ENCODE data around the gene TTBK2.

TTBK2 gene

GRCh38 chr15:42929306-42929848, 8.8 kb upstream of the TTBK2 start:
- no peak overlapping the region for H3K4me3 ChIP-seq (replicated peaks; ENCODE audit: low read depth, low read length)
- TF ChIP-seq, protein P1, sequence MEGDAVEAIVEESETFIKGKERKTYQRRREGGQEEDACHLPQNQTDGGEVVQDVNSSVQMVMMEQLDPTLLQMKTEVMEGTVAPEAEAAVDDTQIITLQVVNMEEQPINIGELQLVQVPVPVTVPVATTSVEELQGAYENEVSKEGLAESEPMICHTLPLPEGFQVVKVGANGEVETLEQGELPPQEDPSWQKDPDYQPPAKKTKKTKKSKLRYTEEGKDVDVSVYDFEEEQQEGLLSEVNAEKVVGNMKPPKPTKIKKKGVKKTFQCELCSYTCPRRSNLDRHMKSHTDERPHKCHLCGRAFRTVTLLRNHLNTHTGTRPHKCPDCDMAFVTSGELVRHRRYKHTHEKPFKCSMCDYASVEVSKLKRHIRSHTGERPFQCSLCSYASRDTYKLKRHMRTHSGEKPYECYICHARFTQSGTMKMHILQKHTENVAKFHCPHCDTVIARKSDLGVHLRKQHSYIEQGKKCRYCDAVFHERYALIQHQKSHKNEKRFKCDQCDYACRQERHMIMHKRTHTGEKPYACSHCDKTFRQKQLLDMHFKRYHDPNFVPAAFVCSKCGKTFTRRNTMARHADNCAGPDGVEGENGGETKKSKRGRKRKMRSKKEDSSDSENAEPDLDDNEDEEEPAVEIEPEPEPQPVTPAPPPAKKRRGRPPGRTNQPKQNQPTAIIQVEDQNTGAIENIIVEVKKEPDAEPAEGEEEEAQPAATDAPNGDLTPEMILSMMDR (IDR thresholded peaks at IDR 0.05; ENCODE audit: insufficient read depth, low read length, poor library complexity, severe bottlenecking): no peak
- no peaks in the 10 kb centered on the region for H3K36me3 ChIP-seq (ENCODE audit: control insufficient read depth, insufficient read depth, low read length)
- no peak for DNase-seq (ENCODE audit: extremely low read depth, insufficient read length)
- H3K27me3 ChIP-seq (replicated peaks; ENCODE audit: control insufficient read depth, insufficient read depth, low read length): no peaks in the 10 kb centered on the region

DNA sequence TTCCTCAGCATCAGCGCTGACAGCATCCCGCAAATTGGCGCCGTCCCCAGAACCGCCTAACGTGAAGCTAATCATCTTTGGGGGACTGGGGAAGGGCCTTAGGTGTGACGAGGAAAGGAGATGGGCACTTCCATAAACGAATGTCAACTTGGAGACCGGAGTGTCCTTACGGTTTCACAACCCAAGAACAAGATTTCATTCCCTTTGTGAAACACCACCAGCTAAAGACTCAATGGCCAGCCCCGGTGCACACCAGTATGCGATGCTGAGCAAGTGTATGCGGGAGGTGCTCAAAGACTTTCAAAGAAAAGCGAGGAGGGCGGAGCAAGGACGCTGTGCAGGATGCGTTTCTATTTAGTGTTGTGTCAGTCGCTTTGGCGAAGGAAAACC, 759 bp upstream of the TTBK2 start:
- Histone ChIP-seq H3K4me3 (replicated peaks; ENCODE audit: low read depth, low read length) (peak overlapping the region; percentile 52), H3K27me3 (replicated peaks; ENCODE audit: control insufficient read depth, insufficient read depth, low read length) (no peaks in the 10 kb centered on the region), H3K36me3 (ENCODE audit: control insufficient read depth, insufficient read depth, low read length) (no peaks in the 10 kb centered on the region)
- TF ChIP-seq, protein P1 (IDR thresholded peaks at IDR 0.05; ENCODE audit: insufficient read depth, low read length, poor library complexity, severe bottlenecking): no peak
- DNase-seq (ENCODE audit: extremely low read depth, insufficient read length): no peak

DNA sequence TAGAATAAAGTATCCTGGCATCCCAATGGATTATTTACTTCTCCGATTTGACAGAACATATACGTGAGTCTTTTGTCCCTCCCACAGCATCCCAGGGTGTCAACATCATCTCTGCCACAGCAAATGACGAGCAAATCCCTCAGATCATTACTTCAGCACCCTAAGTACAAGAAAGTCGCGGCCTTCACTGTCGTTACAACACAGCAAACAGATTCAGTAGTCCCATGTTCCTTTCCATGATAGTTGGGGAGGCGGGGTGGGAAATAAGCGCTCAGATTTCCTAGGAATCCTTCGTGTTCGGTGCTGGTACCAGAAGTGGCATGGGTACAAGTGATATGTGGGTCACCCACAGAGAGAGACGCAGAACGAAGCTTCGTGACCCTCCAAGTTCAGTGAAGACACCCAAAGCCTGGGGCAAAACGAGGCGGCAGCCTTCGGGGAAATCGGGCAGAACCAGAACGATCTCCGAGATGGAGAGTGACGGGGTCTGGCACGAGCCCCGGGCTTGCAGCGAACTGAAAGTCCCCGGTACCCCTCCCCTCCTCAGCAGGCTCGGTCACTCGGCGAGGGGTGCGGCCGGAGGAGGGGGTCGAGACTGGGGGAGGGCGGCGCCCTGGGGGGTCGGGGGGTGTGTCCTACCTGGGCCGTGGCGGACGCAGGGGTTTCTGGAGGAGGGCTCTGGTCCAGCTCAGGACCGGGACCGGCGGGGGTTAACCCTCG, 619 bp downstream of the TTBK2 start:
- no peak for DNase-seq (ENCODE audit: extremely low read depth, insufficient read length)
- peak overlapping the region; percentile 73 for H3K4me3 ChIP-seq (replicated peaks; ENCODE audit: low read depth, low read length)
- H3K27me3 ChIP-seq (replicated peaks; ENCODE audit: control insufficient read depth, insufficient read depth, low read length): no peaks in the 10 kb centered on the region
- H3K36me3 ChIP-seq (ENCODE audit: control insufficient read depth, insufficient read depth, low read length): no peaks in the 10 kb centered on the region
- TF ChIP-seq, protein P1 (IDR thresholded peaks at IDR 0.05; ENCODE audit: insufficient read depth, low read length, poor library complexity, severe bottlenecking): no peak

DNA sequence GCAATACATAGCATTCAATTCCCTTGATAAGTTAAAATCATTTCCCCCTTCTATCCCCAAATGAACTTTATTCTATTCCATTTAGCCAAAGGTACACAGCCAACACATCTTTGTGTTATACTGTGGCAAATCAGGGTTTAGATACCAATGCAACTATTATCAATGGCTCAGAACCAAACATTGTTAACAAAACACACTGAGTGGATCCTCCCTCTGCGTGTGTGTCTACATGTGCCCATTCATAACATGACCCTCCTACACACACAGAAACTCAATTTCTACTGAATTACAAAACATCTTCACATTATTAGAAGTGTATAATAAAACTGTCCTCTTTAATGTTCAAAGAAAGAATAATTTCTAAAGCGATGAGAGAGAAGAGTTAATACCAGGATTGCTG, 1.3 kb downstream of the TTBK2 start:
- TF ChIP-seq, protein P1 (IDR thresholded peaks at IDR 0.05; ENCODE audit: insufficient read depth, low read length, poor library complexity, severe bottlenecking): no peak
- no peaks in the 10 kb centered on the region for H3K36me3 ChIP-seq (ENCODE audit: control insufficient read depth, insufficient read depth, low read length)
- no peak for DNase-seq (ENCODE audit: extremely low read depth, insufficient read length)
- H3K27me3 ChIP-seq (replicated peaks; ENCODE audit: control insufficient read depth, insufficient read depth, low read length): no peaks in the 10 kb centered on the region
- peak overlapping the region; percentile 73 for H3K4me3 ChIP-seq (replicated peaks; ENCODE audit: low read depth, low read length)

- no peak overlapping the region for H3K4me3 ChIP-seq (replicated peaks; ENCODE audit: low read depth, low read length)
- H3K27me3 ChIP-seq (replicated peaks; ENCODE audit: control insufficient read depth, insufficient read depth, low read length): no peaks in the 10 kb centered on the region
- no peak for DNase-seq (ENCODE audit: extremely low read depth, insufficient read length)
- TF ChIP-seq, protein P1 (IDR thresholded peaks at IDR 0.05; ENCODE audit: insufficient read depth, low read length, poor library complexity, severe bottlenecking): no peak
- H3K36me3 ChIP-seq (ENCODE audit: control insufficient read depth, insufficient read depth, low read length): no peaks in the 10 kb centered on the region
Measured at GRCh38 chr15:42918047-42918446, 2.5 kb downstream of the TTBK2 start.
